Stimulated activated CD4-positive, alpha-beta T cell treated with anti-CD3 and anti-CD28 coated beads, Interleukin-12 subunit alpha, Interleukin-12 subunit beta, amount 100 ng/mL, for 48 hours (primary cell): ENCODE results near the gene RGR.

Experiments
- DNase-seq, 3 donors: peaks; one replicate each; pipeline ENCODE4 v3.0.0-alpha.2; 2020; ENCODE audit warnings: low read depth in 2 of 3, low spot score in 1 of 3

The RGR gene

GRCh38 chr10:84217746-84218145, 27.1 kb upstream of the RGR start:
- no peak for DNase-seq

- DNase-seq = no peak
Observed at GRCh38 chr10:84221916-84222315, 22.9 kb upstream of the RGR start.

GRCh38 chr10:84224411-84225028, 20.3 kb upstream of the RGR start:
- no peak for DNase-seq

- no peak for DNase-seq
Observed at GRCh38 chr10:84225427-84226173, 19.3 kb upstream of the RGR start, which contains the start of gene LRIT2. Gene LRIT2, minus strand, starts transcription at chr10:84225544. Its CDS starts 24 bp downstream, at chr10:84225520.

- no peak for DNase-seq
Observed at GRCh38 chr10:84226616-84227015, 18.2 kb upstream of the RGR start.

- no peak for DNase-seq
Observed at GRCh38 chr10:84227810-84228209, 17.0 kb upstream of the RGR start.

- no peak for DNase-seq
Observed at GRCh38 chr10:84230359-84230758, 14.5 kb upstream of the RGR start.

- DNase-seq = no peak
Observed at GRCh38 chr10:84232376-84232775, 12.5 kb upstream of the RGR start.

- no peak for DNase-seq
Observed at GRCh38 chr10:84233940-84234339, 10.9 kb upstream of the RGR start.

GRCh38 chr10:84234479-84234878, 10.4 kb upstream of the RGR start:
- no peak for DNase-seq

GRCh38 chr10:84235096-84235495, 9.8 kb upstream of the RGR start:
- DNase-seq = no peak

- no peak for DNase-seq
Observed at GRCh38 chr10:84236807-84237198, 8.1 kb upstream of the RGR start.

- DNase-seq = no peak
Observed at GRCh38 chr10:84237199-84238051, 7.4 kb upstream of the RGR start.

- no peak for DNase-seq
Observed at GRCh38 chr10:84238909-84239308, 5.9 kb upstream of the RGR start.

GRCh38 chr10:84241185-84241790, 3.6 kb upstream of the RGR start, which contains the start of gene LRIT1:
Gene LRIT1, minus strand, starts transcription at chr10:84241546. Its CDS starts 107 bp downstream, at chr10:84241439.
- DNase-seq = no peak

- no peak for DNase-seq
Observed at GRCh38 chr10:84243759-84244158, 1.1 kb upstream of the RGR start.

GRCh38 chr10:84247496-84247895, 2.6 kb downstream of the RGR start:
- DNase-seq = no peak

- DNase-seq = no peak
Observed at GRCh38 chr10:84248794-84249193, 3.9 kb downstream of the RGR start.

- DNase-seq = no peak
Observed at GRCh38 chr10:84254552-84255478, 10.0 kb downstream of the RGR start.
